Mesothelial cell of epicardium (in vitro differentiated cells): Measurements from ENCODE around the gene PODXL2. TPM values are rescaled to one million over a fixed set of nuclear protein-coding genes. Genes with fewer than 3 reads are reported as not detected.

Source experiments
- DNase-seq, 2 experiments: peaks; one replicate each; pipeline ENCODE4 v3.0.0; 2021; ENCODE audit warnings: low spot score in 2 of 2; ENCODE audit not compliant: unreplicated experiment in 2 of 2
- H3K27ac Mint-ChIP-seq: 2 replicates; pipeline ENCODE4 v1.8.0; 2021; ENCODE audit warnings: mixed read lengths
- H3K27me3 Mint-ChIP-seq: 2 replicates; pipeline ENCODE4 v1.8.0; 2021; ENCODE audit warnings: low read depth, mixed read lengths
- H3K36me3 Mint-ChIP-seq: 2 replicates; pipeline ENCODE4 v1.8.0; 2021; ENCODE audit warnings: mixed read lengths
- H3K4me1 Mint-ChIP-seq: 2 replicates; pipeline ENCODE4 v1.8.0; 2021; ENCODE audit warnings: mixed read lengths
- H3K4me3 Mint-ChIP-seq: 2 replicates; pipeline ENCODE4 v1.8.0; 2021; ENCODE audit warnings: mild to moderate bottlenecking, moderate library complexity, mixed read lengths
- H3K9me3 Mint-ChIP-seq: 2 replicates; pipeline ENCODE4 v1.8.0; 2021; ENCODE audit warnings: mixed read lengths
- CTCF ChIP-seq: fragments of 200-600 bp; sonication (generic); IDR thresholded peaks from one replicate; pipeline ENCODE4 v1.5.0; 2021; ENCODE audit warnings: antibody characterized with exemption; ENCODE audit not compliant: unreplicated experiment
- total RNA-seq: library from RNA; stranded (reverse); gene quantifications from 3 replicates; pipeline ENCODE4 v1.2.1, GENCODE V29; 2021

PODXL2 gene
- total RNA-seq, 1 donor from 2014 or later = 25.5 TPM

DNA sequence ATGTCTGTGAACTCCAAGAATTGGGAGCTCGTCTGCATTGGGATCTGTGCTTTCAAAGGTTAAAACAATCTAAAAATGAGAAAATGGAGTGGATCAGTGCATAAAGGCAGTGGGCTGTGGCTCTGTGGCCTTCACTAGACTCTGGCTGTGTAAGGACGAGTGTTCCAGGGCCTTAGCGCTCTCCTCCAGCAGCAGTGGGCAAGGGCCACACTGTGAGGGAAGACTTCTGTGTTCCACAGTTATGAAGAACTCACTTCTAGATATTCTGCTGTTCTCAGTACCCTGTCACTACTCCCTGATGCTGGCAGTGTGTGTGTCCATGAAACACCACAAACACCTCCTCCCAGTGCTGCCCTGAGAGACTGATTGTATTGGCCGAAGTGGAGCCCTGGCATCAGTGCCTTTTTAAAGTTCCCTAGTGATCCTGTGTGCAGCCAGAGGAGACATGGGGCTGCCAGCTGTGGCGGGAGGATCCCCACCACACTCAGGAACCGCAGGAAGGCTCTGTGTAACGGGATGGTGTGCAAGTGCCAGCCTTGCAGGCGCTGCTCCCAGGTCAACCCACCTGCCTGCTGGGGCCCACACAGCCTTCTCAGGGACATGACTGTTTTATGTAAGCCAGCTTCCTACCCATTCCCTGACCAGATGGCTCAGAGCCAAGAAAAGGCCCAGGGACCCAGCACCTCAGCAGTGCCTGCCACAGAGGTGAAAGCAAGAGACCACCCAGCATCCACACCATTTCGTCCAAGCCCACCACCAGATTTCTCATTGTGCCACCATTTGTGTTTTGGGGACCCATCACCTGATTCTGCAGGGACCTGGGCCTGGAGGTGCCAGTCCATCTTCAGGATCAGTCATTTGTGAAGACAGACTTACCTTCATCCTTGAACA, 84.1 kb downstream of the PODXL2 start:
- Mint-ChIP-seq H3K4me3 (no peak overlapping the region), H3K9me3 (no peaks in the 10 kb centered on the region), H3K27ac (no peak overlapping the region), H3K36me3 (no peaks in the 10 kb centered on the region), H3K27me3 (peaks cover 3% of the 10 kb centered on the region), H3K4me1 (peaks cover 26% of the 10 kb centered on the region)
- no peak for TF ChIP-seq CTCF
- DNase-seq = no peak

GRCh38 chr3:127714125-127714571, 85.2 kb downstream of the PODXL2 start:
- Mint-ChIP-seq H3K9me3 (no peaks in the 10 kb centered on the region), H3K27ac (peak overlapping the region; percentile 39)

DNA sequence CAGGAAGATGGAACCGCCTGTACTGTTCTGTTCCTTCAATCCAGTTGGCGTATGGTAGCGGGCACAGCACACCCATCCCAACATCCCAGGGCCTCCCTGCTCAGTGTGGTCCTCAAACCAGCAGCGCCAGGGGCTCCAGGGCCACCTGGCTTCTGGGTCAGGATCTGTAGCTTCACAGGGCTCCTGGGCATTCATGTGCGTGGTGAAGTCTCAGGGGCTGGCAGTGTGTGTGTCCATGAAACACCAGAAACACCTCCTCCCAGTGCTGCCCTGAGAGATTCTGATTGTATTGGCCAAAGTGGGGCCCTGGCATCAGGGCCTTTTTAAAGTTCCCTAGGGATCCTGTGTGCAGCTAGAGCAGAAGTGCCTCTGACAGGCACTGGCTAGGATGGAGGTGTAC, 85.9 kb downstream of the PODXL2 start:
- H3K9me3 Mint-ChIP-seq = no peaks in the 10 kb centered on the region
- no peak for DNase-seq
- no peak overlapping the region for H3K4me3 Mint-ChIP-seq
- no peaks in the 10 kb centered on the region for H3K36me3 Mint-ChIP-seq
- no peak for TF ChIP-seq CTCF
- H3K4me1 Mint-ChIP-seq = peaks cover 31% of the 10 kb centered on the region
- H3K27ac Mint-ChIP-seq = no peak overlapping the region
- H3K27me3 Mint-ChIP-seq = peaks cover 3% of the 10 kb centered on the region

More at GRCh38 chr3:127714125-127714571, 85.2 kb downstream of the PODXL2 start:
- peaks cover 3% of the 10 kb centered on the region for H3K27me3 Mint-ChIP-seq
- H3K4me1 Mint-ChIP-seq = peaks cover 31% of the 10 kb centered on the region
- H3K4me3 Mint-ChIP-seq = no peak overlapping the region
- H3K36me3 Mint-ChIP-seq = no peaks in the 10 kb centered on the region
- no peak for DNase-seq
- TF ChIP-seq CTCF = no peak

DNA sequence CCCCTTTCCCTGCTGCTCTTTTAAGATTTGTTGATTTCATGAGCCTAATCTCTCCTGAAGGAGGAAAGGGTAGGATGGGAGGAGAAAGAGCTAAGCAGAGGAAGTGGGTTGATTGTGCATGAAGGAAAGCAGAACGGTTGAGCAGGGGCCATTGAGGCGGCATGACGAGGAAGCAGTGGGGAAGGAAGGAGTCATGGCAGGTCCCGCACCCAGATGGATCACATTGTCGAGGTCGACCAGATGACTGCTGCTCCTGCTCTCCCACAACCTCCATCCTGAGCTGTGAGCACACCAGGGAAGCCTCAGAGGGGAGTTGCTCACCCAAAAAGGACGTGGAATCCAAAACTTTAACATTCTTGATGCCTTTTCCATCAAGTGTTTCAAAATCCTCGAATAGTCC, 86.5 kb downstream of the PODXL2 start:
- TF ChIP-seq CTCF = no peak
- Mint-ChIP-seq H3K4me1 (peaks cover 31% of the 10 kb centered on the region), H3K27me3 (peaks cover 3% of the 10 kb centered on the region), H3K27ac (no peak overlapping the region), H3K9me3 (no peaks in the 10 kb centered on the region), H3K4me3 (no peak overlapping the region), H3K36me3 (no peaks in the 10 kb centered on the region)
- no peak for DNase-seq

DNA sequence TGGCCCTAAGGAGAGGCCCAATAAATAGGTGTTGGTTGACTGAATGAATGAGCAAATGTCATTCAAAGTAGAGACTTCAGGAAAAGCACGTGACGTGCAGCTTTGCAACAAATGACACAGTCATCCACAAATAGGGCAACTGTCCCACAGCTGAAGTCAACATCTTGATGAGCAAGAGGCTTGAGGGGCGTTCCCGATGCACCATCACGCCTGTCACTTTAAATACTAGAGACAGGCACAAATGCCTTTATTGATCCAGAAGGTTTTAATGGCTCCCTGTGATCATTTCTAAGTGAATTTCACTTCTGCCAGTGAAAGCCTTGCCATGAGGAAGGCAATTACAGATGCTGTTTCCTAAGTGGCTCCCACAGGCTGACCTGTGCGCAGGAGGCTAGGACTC, 87.4 kb downstream of the PODXL2 start:
- H3K9me3 Mint-ChIP-seq = no peaks in the 10 kb centered on the region
- DNase-seq = no peak
- H3K4me1 Mint-ChIP-seq = peaks cover 31% of the 10 kb centered on the region
- H3K36me3 Mint-ChIP-seq = no peaks in the 10 kb centered on the region
- H3K4me3 Mint-ChIP-seq = no peak overlapping the region
- TF ChIP-seq CTCF = no peak
- no peaks in the 10 kb centered on the region for H3K27me3 Mint-ChIP-seq
- H3K27ac Mint-ChIP-seq = no peak overlapping the region
